IPS-NIHi11 (cell line): ENCODE data around the gene LRP1B.

ENCODE experiments used
- DNase-seq: peaks from one replicate; pipeline ENCODE4 v3.0.0; 2012; ENCODE audit warnings: mixed read lengths, low spot score

The LRP1B gene

GRCh38 chr2:142041105-142041504, 89.7 kb downstream of the LRP1B start:
- DNase-seq, result no peak

GRCh38 chr2:142040556-142040955, 90.3 kb downstream of the LRP1B start:
- no peak for DNase-seq

- no peak for DNase-seq
These were observed 92.0 kb downstream of the LRP1B start for GRCh38 chr2:142038826-142039225.

GRCh38 chr2:142037744-142038143, 93.1 kb downstream of the LRP1B start:
- DNase-seq, result no peak

GRCh38 chr2:142037066-142037465, 93.8 kb downstream of the LRP1B start:
- DNase-seq, result no peak

GRCh38 chr2:142033393-142033792, 97.4 kb downstream of the LRP1B start:
- DNase-seq, result no peak

- DNase-seq, result no peak
These were observed 99.2 kb downstream of the LRP1B start for GRCh38 chr2:142031656-142032055.

- DNase-seq, result no peak
These were observed 100.1 kb downstream of the LRP1B start for GRCh38 chr2:142030735-142031134.

GRCh38 chr2:142029974-142030373, 100.8 kb downstream of the LRP1B start:
- no peak for DNase-seq

GRCh38 chr2:142025394-142025793, 105.4 kb downstream of the LRP1B start:
- no peak for DNase-seq

GRCh38 chr2:142020368-142020767, 110.4 kb downstream of the LRP1B start:
- no peak for DNase-seq

GRCh38 chr2:142014536-142014935, 116.3 kb downstream of the LRP1B start:
- no peak for DNase-seq

GRCh38 chr2:142012797-142013196, 118.0 kb downstream of the LRP1B start:
- no peak for DNase-seq

- no peak for DNase-seq
These were observed 120.1 kb downstream of the LRP1B start for GRCh38 chr2:142010477-142011270.

- no peak for DNase-seq
These were observed 122.6 kb downstream of the LRP1B start for GRCh38 chr2:142008135-142008744.

GRCh38 chr2:141994066-141994465, 136.8 kb downstream of the LRP1B start:
- DNase-seq, result no peak

- no peak for DNase-seq
These were observed 138.1 kb downstream of the LRP1B start for GRCh38 chr2:141992695-141993094.

GRCh38 chr2:141968433-141968832, 162.4 kb downstream of the LRP1B start:
- DNase-seq, result no peak

GRCh38 chr2:141967980-141968379, 162.8 kb downstream of the LRP1B start:
- no peak for DNase-seq

- DNase-seq, result no peak
These were observed 163.3 kb downstream of the LRP1B start for GRCh38 chr2:141967503-141967902.

- no peak for DNase-seq
These were observed 170.9 kb downstream of the LRP1B start for GRCh38 chr2:141959941-141960340.

- no peak for DNase-seq
These were observed 171.8 kb downstream of the LRP1B start for GRCh38 chr2:141959016-141959415.

- DNase-seq, result no peak
These were observed 172.9 kb downstream of the LRP1B start for GRCh38 chr2:141957827-141958450.
